ENCODE results near the gene IGSF21. TPM values are rescaled to one million over a fixed set of nuclear protein-coding genes. Genes with fewer than 3 reads are reported as not detected.
"Not testable (repeated sequence)": the region's sequence is repeated elsewhere in the genome, so short reads cannot be mapped to it uniquely, and the experiment has no call there.

The IGSF21 gene
- total and polyA plus RNA-seq, 12 donors: 0.18 to 16.4 (median 7.0) TPM

DNA sequence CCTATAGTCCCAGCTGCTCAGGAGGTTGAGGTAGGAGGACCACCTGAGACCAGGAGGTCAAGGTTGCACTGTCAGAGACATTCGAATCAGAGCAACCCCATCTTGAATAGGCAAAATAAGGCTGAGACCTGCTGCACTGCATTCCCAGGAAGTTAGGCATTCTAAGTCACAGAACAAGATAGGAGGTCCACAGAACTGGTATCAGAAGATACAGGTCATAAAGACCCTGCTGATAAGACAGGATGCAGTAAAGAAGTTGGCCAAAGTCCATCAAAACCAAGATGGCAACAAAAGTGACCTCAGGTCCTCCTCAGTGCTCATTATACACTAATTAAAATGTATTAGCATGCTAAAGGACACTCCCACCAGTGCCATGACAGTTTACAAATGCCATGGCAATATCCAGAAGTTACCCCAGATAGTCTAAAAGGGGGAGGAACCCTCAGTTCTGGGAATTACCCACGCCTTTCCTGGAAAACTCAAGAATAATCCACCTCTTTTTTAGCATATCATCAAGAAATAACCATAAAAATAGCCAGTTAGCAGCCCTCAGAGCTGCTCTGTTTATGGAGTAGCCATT is 307.9 kb downstream of the IGSF21 start:
- Histone ChIP-seq H3K4me3 (no peak overlapping the region), H3K36me3 (replicated peaks in 1 of 2) (no peaks in the 10 kb centered on the region), H3K27ac (no peak overlapping the region), H3K4me1 (replicated peaks in 1 of 2) (no peaks in the 10 kb centered on the region), H3K9me3 (replicated peaks in 1 of 3) (no peaks in the 10 kb centered on the region), H3K27me3 (no peaks in the 10 kb centered on the region)
- TF ChIP-seq, protein P1, sequence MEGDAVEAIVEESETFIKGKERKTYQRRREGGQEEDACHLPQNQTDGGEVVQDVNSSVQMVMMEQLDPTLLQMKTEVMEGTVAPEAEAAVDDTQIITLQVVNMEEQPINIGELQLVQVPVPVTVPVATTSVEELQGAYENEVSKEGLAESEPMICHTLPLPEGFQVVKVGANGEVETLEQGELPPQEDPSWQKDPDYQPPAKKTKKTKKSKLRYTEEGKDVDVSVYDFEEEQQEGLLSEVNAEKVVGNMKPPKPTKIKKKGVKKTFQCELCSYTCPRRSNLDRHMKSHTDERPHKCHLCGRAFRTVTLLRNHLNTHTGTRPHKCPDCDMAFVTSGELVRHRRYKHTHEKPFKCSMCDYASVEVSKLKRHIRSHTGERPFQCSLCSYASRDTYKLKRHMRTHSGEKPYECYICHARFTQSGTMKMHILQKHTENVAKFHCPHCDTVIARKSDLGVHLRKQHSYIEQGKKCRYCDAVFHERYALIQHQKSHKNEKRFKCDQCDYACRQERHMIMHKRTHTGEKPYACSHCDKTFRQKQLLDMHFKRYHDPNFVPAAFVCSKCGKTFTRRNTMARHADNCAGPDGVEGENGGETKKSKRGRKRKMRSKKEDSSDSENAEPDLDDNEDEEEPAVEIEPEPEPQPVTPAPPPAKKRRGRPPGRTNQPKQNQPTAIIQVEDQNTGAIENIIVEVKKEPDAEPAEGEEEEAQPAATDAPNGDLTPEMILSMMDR (IDR thresholded peaks at IDR 0.05): no peak
- intact Hi-C loops (cut with DNase I): no loop called here
- 63 to 79% (median 79%) methylated on average over 2 of the region's 2 CpGs for WGBS, 4 donors
- no peak for DNase-seq

GRCh38 chr1:18416126-18416525 is 308.5 kb downstream of the IGSF21 start:
- H3K9me3 ChIP-seq (replicated peaks in 1 of 3); DNase-seq; H3K4me1 ChIP-seq (replicated peaks in 1 of 2); intact Hi-C loops (cut with DNase I); H3K27ac ChIP-seq; H3K4me3 ChIP-seq; H3K27me3 ChIP-seq; H3K36me3 ChIP-seq (replicated peaks in 1 of 2): not testable (repeated sequence)
- 79 to 90% (median 82%) methylated on average over 5 of the region's 5 CpGs for WGBS, 4 donors

DNA sequence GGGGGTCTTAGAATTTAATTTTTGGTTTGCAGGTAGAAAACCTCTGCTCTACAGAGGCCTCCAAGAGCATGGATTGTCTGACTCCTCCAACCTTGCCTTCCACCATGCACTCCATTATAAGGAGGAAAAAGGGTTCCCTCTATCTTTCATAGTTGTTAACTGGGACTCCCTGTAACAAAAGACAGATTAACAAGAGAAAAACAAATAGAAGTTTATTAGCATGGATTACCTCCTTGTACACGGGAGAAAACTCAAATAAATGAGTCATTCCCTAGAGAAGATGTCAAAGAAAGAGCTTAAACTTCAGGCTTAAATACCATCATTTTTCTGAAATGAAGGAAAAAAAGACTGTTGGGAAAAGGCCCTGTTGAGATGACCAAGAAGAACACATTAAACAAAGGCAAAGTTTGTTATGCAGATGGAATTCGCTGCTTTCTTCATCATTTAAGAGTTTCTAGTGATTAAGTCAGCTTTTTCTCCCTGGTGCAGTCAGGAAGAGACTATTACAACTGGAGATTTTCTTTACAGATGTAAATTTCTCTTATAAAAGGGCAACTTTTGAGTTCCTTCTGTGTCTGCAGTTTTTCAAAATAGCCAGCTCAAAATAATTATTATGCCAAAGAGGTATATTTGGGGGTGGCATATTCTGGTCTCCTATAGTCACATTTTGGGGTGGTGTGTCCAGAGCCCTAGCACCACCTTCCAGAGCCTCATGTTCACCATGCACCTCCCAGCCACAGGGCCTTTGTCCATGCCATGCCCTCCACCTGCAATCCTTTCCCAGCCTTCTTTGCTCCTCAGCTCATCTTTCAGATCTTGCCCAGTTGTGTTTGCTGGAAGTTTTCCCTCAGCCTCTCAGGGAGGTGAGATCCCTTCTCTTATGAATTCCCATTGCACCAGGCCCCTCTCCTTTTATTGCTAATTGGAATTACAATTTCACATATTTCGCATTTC is 310.0 kb downstream of the IGSF21 start:
- DNase-seq: no peak
- intact Hi-C loops (cut with DNase I): no loop called here
- H3K36me3 ChIP-seq (replicated peaks in 1 of 2): no peaks in the 10 kb centered on the region
- no peaks in the 10 kb centered on the region for H3K4me1 ChIP-seq (replicated peaks in 1 of 2)
- no peaks in the 10 kb centered on the region for H3K9me3 ChIP-seq (replicated peaks in 1 of 3)
- no peak overlapping the region for H3K27ac ChIP-seq
- WGBS, 4 donors: 53 to 75% (median 70%) methylated on average over 3 of the region's 3 CpGs
- H3K27me3 ChIP-seq: no peaks in the 10 kb centered on the region
- H3K4me3 ChIP-seq: no peak overlapping the region
- TF ChIP-seq POLR2A (IDR thresholded peaks at IDR 0.05): no peak
- TF ChIP-seq, protein P1 (IDR thresholded peaks at IDR 0.05): no peak

- no peaks in the 10 kb centered on the region for H3K27me3 ChIP-seq
- H3K4me1 ChIP-seq (replicated peaks in 1 of 2): no peaks in the 10 kb centered on the region
- no peaks in the 10 kb centered on the region for H3K36me3 ChIP-seq (replicated peaks in 1 of 2)
- intact Hi-C loops (cut with DNase I): no loop called here
- H3K4me3 ChIP-seq: no peak overlapping the region
- DNase-seq: no peak
- no peak for TF ChIP-seq POLR2A (IDR thresholded peaks at IDR 0.05)
- 69 to 78% (median 73%) methylated on average over 6 of the region's 6 CpGs for WGBS, 4 donors
- no peak overlapping the region for H3K27ac ChIP-seq
- H3K9me3 ChIP-seq (replicated peaks in 1 of 3): no peaks in the 10 kb centered on the region
Observed at GRCh38 chr1:18419113-18419844, 311.7 kb downstream of the IGSF21 start.

- Histone ChIP-seq H3K4me1 (replicated peaks in 1 of 2) (no peaks in the 10 kb centered on the region), H3K4me3 (no peak overlapping the region), H3K9me3 (replicated peaks in 1 of 3) (no peaks in the 10 kb centered on the region), H3K27me3 (no peaks in the 10 kb centered on the region), H3K27ac (no peak overlapping the region), H3K36me3 (replicated peaks in 1 of 2) (no peaks in the 10 kb centered on the region)
- no peak for TF ChIP-seq POLR2A (IDR thresholded peaks at IDR 0.05)
- TF ChIP-seq, protein P1 (IDR thresholded peaks at IDR 0.05): no peak
- no peak for DNase-seq
- WGBS, 4 donors: 88 to 92% (median 91%) methylated on average over 5 of the region's 5 CpGs
- intact Hi-C loops (cut with DNase I): no loop called here
Observed at GRCh38 chr1:18419845-18420184, 312.2 kb downstream of the IGSF21 start.
